GM21390 (cell line): ENCODE data around the gene SUN2.
A peak's percentile ranks its signal among the peaks of the same experiment; 100 is the strongest.

Experiments
- ATAC-seq: cut with Tn5 transposase; IDR thresholded peaks from one replicate; pipeline ENCODE4 v1.9.1; 2021; ENCODE audit not compliant: unreplicated experiment

Gene SUN2

GRCh38 chr22:38755155-38755910 lies 465 bp downstream of the SUN2 start:
- peak; percentile 27 for ATAC-seq

GRCh38 chr22:38754751-38755154 lies 1.0 kb downstream of the SUN2 start:
- ATAC-seq: no peak

GRCh38 chr22:38753948-38754750 lies 1.6 kb downstream of the SUN2 start:
- ATAC-seq: no peak

GRCh38 chr22:38751422-38752346 lies 4.1 kb downstream of the SUN2 start:
- peak; percentile 44 for ATAC-seq

GRCh38 chr22:38751066-38751421 lies 4.8 kb downstream of the SUN2 start:
- ATAC-seq: no peak

GRCh38 chr22:38750638-38751037 lies 5.2 kb downstream of the SUN2 start:
- no peak for ATAC-seq

GRCh38 chr22:38750104-38750503 lies 5.7 kb downstream of the SUN2 start:
- no peak for ATAC-seq

- ATAC-seq: no peak
These were observed 7.2 kb downstream of the SUN2 start for GRCh38 chr22:38748487-38749136.

GRCh38 chr22:38745676-38746460 lies 9.9 kb downstream of the SUN2 start:
- ATAC-seq: no peak

GRCh38 chr22:38744981-38745380 lies 10.8 kb downstream of the SUN2 start:
- no peak for ATAC-seq

GRCh38 chr22:38742176-38742942 lies 13.4 kb downstream of the SUN2 start:
- ATAC-seq: no peak

GRCh38 chr22:38741576-38741975 lies 14.2 kb downstream of the SUN2 start:
- no peak for ATAC-seq

GRCh38 chr22:38741166-38741565 lies 14.6 kb downstream of the SUN2 start:
- ATAC-seq: no peak

- no peak for ATAC-seq
These were observed 15.0 kb downstream of the SUN2 start for GRCh38 chr22:38740754-38741153.

GRCh38 chr22:38740116-38740723 lies 15.6 kb downstream of the SUN2 start:
- ATAC-seq: no peak

GRCh38 chr22:38739300-38740055 lies 16.3 kb downstream of the SUN2 start:
- ATAC-seq: no peak

GRCh38 chr22:38738475-38739070 lies 17.2 kb downstream of the SUN2 start:
- ATAC-seq: no peak
